Amniotic stem cell (primary cell): ENCODE results near the gene ANXA6.

Experiments used
- DNase-seq: peaks from one replicate; lab custom pipeline; 2025; lab: John Stamatoyannopoulos, UW

Gene ANXA6

GRCh38 chr5:151100681-151101080 lies 56.9 kb downstream of the ANXA6 start:
- DNase-seq = no peak

DNA sequence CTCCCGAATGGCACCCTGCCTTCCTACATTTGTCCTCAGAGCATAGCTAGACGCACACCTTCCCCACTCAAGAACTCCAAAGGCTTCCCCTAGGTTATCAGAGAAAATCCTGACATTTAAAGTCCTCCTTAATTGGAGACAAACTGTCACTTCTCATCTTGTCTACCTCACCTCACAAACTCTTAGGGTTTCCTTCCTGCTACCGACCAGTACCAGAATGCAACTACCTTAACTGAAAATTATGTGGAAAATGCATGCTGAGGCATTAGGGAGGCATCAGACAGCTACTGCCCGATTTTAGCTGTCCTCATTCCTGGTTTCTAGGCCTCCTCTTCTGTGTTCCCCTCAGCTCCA lies 58.8 kb downstream of the ANXA6 start:
- no peak for DNase-seq

DNA sequence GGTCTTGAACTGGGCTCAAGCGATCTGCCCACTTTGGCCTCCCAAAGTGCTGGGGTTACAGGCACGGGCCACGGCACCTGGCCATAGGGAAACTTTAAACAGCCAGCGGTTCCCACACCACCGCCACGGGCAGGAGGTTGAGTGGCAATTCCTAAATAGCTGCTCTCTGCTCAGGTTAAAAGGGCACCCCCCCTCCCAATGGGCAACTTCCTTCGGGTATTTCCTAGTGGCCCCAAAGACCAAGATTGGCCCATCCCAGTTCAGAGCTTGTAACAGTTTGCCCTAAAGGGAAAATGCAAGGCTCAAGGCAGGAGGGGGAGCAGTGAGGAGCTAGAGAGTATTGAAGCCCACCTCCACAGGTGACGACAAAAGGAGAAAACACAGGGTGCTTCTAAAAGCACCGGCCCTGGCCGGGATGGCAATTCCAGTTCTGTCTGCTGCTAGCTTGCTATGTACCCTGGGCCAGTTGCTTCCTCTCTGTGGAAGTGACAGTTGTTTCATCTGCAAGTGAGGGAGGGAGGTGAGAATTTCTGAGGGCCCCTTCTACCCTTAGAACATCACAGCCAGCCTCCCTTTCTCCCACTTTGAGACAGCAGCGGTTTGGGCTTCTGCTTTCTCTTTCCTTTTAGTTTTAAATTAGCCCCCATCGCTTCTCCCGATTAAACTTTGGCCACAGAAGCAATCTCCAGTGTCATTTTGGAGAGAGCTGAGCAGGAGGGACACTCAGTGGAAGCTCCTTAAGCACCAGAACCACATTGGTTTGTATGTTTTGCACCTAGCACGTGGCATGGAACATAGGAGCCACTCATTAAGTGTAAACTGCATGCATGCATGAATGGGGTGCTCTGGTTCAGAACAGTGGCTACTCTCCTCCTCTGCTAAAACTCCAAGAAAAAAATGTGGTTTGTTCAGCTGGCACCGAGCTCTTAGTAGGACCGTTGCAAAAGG lies 59.5 kb downstream of the ANXA6 start:
- no peak for DNase-seq

DNA sequence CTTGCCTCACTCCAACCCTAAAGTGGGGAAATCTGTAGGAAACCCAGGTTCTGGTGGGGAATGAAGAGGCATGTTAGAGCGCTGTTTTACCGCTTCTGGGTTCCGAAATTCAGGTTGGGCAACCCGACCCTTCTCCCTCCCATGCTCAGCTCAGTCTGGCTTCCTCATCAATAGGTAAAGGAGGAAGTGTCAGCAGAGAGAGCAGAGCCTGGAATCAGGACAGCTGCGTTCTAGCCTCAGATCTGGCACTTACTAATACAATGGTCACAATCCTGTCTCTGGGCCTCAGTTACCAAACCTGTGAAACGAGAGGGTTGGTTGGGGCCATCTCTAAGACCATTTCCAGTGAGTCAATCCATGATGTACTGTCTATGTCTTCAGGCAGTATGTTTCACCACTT lies 60.5 kb downstream of the ANXA6 start:
- no peak for DNase-seq

DNA sequence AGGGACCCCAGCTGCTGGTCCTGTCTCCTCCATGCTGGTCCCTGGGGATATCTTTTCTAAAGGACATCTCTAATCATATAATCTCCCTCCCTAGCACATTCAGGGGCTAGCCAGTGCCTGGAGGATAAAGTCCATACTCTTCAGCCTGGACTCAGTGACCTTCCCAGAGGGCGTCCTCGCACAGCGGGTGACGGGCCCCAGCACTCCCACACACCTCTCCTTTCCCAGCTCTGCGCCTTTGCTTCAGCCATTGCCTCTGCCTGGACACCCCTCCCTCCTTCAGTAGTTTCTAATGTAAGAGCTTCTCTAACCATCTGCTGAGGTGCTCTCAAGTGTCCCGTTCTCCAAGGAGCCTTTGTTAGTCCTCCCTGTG lies 61.6 kb downstream of the ANXA6 start:
- DNase-seq = no peak

DNA sequence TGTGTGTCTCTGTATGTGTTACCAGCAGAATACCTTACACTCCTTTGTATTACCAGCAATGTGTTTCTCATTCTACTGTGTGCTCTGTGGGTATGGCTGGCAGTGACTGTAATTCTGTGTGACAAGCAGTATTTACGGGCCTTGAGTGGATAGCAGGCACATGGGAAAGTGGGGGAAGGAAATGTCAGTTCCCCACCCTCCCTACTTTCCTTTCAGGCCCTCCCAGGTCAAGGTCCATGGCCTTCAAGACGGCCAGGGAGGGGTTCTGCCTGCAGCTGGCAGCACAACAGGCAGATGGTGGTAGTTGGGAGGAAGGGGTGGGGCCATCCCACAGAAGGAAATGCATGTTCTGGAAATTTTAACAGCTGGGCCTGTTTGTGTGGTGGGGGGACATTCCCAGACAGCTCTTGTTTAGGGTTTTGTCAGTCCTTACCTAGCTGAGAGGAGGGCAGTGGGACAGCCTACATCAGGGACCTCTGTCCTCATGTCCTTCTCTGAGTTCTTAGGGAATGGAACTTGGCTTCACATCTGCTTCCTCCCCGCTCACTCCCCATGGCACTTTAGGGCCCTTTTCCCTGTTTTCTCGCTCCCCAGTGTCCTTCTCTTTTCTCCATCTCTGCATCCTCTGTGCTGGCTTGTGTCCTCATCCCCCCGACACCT lies 62.1 kb downstream of the ANXA6 start:
- no peak for DNase-seq

- no peak for DNase-seq
Measured at GRCh38 chr5:151094852-151095245, 62.7 kb downstream of the ANXA6 start.

GRCh38 chr5:151094030-151094851 lies 63.3 kb downstream of the ANXA6 start:
- DNase-seq = no peak

GRCh38 chr5:151093476-151093889 lies 64.1 kb downstream of the ANXA6 start:
- DNase-seq = peak; percentile 85

- peak; percentile 36 for DNase-seq
Measured at GRCh38 chr5:151092762-151093161, 64.8 kb downstream of the ANXA6 start.

- no peak for DNase-seq
Measured at GRCh38 chr5:151089726-151090125, 67.9 kb downstream of the ANXA6 start.

DNA sequence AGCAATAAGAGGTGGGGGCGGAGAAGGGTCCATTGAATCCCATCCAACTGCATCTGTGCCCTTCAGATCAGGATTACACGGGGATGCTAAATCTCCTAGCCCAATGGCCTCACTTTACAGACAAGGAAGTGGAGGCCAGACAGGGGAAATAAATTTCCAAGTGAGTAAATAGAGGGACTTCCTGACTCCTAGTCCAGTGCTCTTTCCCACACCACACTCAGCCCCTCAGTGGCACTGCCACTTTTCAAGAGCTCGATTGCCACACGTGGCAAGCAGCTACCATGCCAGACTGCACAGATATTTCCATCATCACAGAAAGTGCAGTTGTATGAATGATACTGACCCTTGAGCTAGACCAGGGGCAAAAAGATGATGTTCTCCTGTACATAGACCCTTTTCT lies 68.6 kb downstream of the ANXA6 start:
- no peak for DNase-seq

- no peak for DNase-seq
Measured at GRCh38 chr5:151087486-151087885, 70.1 kb downstream of the ANXA6 start.

- DNase-seq = no peak
Measured at GRCh38 chr5:151086905-151087360, 70.6 kb downstream of the ANXA6 start.

DNA sequence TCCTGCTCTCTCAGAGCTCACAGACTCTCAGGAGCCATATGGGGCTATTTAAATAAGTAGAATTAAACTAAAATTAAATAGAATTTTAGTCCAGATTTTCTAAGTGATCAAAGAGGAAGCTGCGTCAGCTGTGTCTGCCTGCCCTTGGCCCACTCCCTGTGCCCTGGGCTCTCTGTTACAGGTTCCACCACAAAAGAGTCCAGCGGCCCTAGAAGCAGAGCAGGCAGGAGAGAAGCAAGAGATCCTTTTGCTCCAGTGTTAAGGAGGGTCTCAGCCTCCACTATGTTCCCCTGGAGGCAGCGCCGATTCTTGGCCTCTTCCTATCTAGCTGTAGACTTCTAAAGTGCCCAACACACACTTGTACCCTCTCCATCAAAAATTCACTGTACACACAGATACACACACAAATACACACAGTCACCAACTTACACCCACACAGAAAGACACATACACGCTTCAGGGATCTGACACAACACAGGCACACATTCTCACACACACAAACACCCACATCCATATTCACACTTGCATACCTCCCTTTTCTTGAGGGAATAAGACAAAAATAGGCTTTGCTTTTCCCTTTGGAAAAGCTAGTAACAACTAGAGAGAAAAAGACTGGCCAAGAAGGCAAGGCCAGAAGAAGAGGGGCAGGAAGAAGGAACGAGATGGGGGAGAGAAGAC lies 71.2 kb downstream of the ANXA6 start:
- DNase-seq = no peak

DNA sequence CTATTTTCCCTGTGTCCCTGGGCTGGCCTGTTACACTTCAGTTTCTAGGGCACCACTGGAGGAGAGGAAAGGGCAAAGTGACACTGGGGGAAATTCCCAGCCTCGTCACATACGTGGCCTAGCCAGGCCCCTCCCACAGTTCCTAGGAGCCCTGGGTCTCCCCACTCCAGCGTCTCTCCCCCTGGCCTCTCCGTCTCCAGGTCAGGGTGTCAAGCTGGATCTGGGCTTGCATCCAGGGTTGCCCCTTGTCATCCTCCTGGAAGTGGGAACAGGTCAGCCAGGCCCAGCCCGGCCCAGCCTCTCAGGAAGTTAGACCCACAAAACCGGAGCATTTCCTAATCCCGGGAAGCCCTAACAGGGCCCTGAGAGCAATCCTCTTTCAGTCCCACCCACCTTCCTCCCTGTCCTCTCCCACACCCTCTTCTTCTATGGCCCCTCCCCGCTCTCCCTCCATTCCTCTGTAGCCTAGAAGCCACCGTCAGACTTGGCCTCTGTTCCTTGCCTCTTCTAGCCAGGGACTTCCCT lies 72.0 kb downstream of the ANXA6 start:
- DNase-seq = no peak

DNA sequence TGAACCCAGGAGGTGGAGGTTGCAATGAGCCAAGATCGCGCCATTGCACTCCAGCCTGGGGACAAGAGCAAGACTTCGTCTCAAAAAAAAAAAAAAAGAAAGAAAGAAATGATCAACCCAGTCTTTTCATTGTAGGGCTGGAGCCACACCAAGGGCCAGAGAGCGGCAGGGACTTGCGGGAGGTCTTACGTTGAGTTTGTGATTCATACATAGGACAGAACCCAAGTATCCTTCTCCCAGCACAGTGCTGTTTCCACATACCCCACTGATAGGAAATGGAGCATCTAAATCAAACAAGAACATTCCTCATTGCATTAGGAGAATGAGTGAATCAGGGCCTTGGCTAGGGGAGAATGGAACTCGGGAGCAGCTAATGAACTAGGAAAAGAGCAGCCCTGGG lies 73.2 kb downstream of the ANXA6 start:
- DNase-seq = no peak

GRCh38 chr5:151083081-151083676 lies 74.4 kb downstream of the ANXA6 start:
- DNase-seq = no peak

- DNase-seq = no peak
Measured at GRCh38 chr5:151082282-151082902, 75.2 kb downstream of the ANXA6 start.

DNA sequence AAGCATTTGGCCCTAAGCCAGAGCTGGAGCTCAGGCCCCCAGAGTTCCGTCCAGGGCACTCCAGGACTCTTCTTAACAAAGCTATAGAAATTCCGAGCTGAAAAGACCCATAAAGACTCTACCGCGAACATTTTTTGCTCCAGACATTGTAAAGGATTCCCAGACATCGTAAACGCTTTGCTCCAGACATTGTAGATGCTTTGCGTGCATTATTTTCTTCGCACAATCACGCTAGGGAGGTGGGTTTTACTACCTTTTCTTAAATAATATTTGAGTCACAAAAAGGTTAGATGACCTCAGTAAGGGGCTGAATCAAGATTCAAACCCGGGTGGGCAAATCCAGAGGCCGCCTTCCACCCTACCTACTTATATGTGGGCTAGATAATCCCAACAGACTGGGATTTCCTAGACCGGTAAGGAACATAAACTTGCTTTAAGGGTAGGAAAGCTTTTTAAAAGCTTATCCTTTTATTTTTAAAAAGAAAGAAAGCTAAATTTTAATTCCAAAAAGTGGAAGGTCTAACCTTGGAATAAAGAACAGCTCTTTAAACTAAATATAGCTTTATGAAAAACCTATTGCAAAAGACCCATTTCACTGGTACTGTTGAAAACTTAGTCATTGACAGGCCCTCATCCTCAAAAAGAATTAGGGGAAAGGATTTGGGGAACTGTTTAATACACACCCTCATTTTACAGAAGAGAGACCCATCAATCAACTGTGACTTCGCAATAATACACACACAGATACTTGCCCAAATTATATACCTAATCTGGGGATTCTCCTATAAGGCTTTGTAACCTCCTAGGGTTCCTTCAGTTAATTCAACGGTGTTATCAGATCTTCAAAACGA lies 75.9 kb downstream of the ANXA6 start:
- DNase-seq = no peak
